ENCODE results near the gene TRAPPC2.
"Not testable (repeated sequence)": the region's sequence is repeated elsewhere in the genome, so short reads cannot be mapped to it uniquely, and the experiment has no call there.

GRCh38 chrX:13724878-13725277, 9.5 kb downstream of the TRAPPC2 start:
- TF ChIP-seq, protein P1, sequence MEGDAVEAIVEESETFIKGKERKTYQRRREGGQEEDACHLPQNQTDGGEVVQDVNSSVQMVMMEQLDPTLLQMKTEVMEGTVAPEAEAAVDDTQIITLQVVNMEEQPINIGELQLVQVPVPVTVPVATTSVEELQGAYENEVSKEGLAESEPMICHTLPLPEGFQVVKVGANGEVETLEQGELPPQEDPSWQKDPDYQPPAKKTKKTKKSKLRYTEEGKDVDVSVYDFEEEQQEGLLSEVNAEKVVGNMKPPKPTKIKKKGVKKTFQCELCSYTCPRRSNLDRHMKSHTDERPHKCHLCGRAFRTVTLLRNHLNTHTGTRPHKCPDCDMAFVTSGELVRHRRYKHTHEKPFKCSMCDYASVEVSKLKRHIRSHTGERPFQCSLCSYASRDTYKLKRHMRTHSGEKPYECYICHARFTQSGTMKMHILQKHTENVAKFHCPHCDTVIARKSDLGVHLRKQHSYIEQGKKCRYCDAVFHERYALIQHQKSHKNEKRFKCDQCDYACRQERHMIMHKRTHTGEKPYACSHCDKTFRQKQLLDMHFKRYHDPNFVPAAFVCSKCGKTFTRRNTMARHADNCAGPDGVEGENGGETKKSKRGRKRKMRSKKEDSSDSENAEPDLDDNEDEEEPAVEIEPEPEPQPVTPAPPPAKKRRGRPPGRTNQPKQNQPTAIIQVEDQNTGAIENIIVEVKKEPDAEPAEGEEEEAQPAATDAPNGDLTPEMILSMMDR (IDR thresholded peaks at IDR 0.05) = not testable (repeated sequence)
- TF ChIP-seq POLR2A (IDR thresholded peaks at IDR 0.05) = not testable (repeated sequence)

Measured in uterus (tissue), 2 donors.